Liver (tissue), 9 donors: Measurements from ENCODE around the gene NCSTN. TPM values are rescaled to one million over a fixed set of nuclear protein-coding genes. Genes with fewer than 3 reads are reported as not detected.

ENCODE experiments used
- DNase-seq: peaks from one replicate; pipeline ENCODE4 v3.0.0-alpha.2; 2017; ENCODE audit warnings: low spot score
- H3K27ac ChIP-seq, 2 donors: one replicate each; pipeline ENCODE4 v1.7.0; 2013; ENCODE audit warnings: inconsistent platforms in 2 of 2, low read length in 2 of 2, control low read depth in 1 of 2, low read depth in 1 of 2, mild to moderate bottlenecking in 1 of 2
- H3K27me3 ChIP-seq, 4 donors: one replicate each; pipeline versions ENCODE4 v1.6.1 to v1.7.0; 2013; ENCODE audit warnings: low read length in 3 of 4, inconsistent platforms in 1 of 4, mild to moderate bottlenecking in 1 of 4, moderate library complexity in 1 of 4; ENCODE audit not compliant: control insufficient read depth in 4 of 4, insufficient read depth in 4 of 4
- H3K36me3 ChIP-seq, 4 donors: one replicate each; pipeline versions ENCODE4 v1.6.1 to v1.7.0; 2013; ENCODE audit warnings: low read length in 3 of 4, mild to moderate bottlenecking in 3 of 4, low read depth in 1 of 4, moderate library complexity in 1 of 4; ENCODE audit not compliant: control insufficient read depth in 4 of 4, insufficient read depth in 3 of 4
- H3K4me1 ChIP-seq, 4 donors: one replicate each; pipeline versions ENCODE4 v1.6.1 to v1.7.0; 2013; ENCODE audit warnings: low read length in 3 of 4, mild to moderate bottlenecking in 3 of 4, moderate library complexity in 1 of 4; ENCODE audit not compliant: control insufficient read depth in 4 of 4, insufficient read depth in 4 of 4
- H3K4me3 ChIP-seq, 3 donors: one replicate each; pipeline versions ENCODE4 v1.6.1 to v1.7.0; 2013; ENCODE audit warnings: low read length in 3 of 3, control low read depth in 1 of 3, low read depth in 1 of 3, mild to moderate bottlenecking in 1 of 3
- H3K9ac ChIP-seq, 2 donors: one replicate each; pipeline ENCODE4 v1.7.0; 2013; ENCODE audit warnings: low read length in 2 of 2, mild to moderate bottlenecking in 2 of 2, moderate library complexity in 2 of 2, control low read depth in 1 of 2, low read depth in 1 of 2
- H3K9me3 ChIP-seq, 4 donors: one replicate each; pipeline versions ENCODE4 v1.6.1 to v1.7.0; 2013; ENCODE audit warnings: low read length in 3 of 4; ENCODE audit not compliant: control insufficient read depth in 4 of 4
- ATF3 ChIP-seq: IDR thresholded peaks from 2 replicates; pipeline ENCODE4 v1.6.1; 2016; ENCODE audit warnings: antibody characterized with exemption
- EGR1 ChIP-seq, 2 donors: IDR thresholded peaks; 2 replicates each; pipeline ENCODE4 v1.6.1; 2016 to 2018; ENCODE audit warnings: antibody characterized with exemption in 2 of 2, low read depth in 2 of 2
- FOXA1 ChIP-seq: IDR thresholded peaks from 2 replicates; pipeline ENCODE4 v1.6.1; 2016; ENCODE audit warnings: antibody characterized with exemption
- FOXA2 ChIP-seq: IDR thresholded peaks from 2 replicates; pipeline ENCODE4 v1.6.1; 2016; ENCODE audit warnings: antibody characterized with exemption
- GABPA ChIP-seq, 2 donors: IDR thresholded peaks in 1 of 2; conservative IDR thresholded peaks in 1 of 2; 2 replicates each; pipeline ENCODE4 v1.6.1; 2016; ENCODE audit warnings: antibody characterized with exemption in 2 of 2, mild to moderate bottlenecking in 1 of 2, moderate library complexity in 1 of 2
- HNF4A ChIP-seq, 2 donors: conservative IDR thresholded peaks; 2 replicates each; pipeline ENCODE4 v1.6.1; 2016; ENCODE audit warnings: antibody characterized with exemption in 2 of 2, mild to moderate bottlenecking in 2 of 2
- HNF4G ChIP-seq: IDR thresholded peaks from 2 replicates; pipeline ENCODE4 v1.6.1; 2016; ENCODE audit warnings: antibody characterized with exemption
- JUND ChIP-seq, 2 donors: IDR thresholded peaks; 2 replicates each; pipeline ENCODE4 v1.6.1; 2016; ENCODE audit warnings: antibody characterized with exemption in 2 of 2
- MAX ChIP-seq: IDR thresholded peaks from 2 replicates; pipeline ENCODE4 v1.6.1; 2016; ENCODE audit warnings: antibody characterized with exemption
- NR2F2 ChIP-seq: IDR thresholded peaks from 2 replicates; pipeline ENCODE4 v1.6.1; 2016; ENCODE audit warnings: antibody characterized with exemption
- REST ChIP-seq: IDR thresholded peaks from 2 replicates; pipeline ENCODE4 v1.6.1; 2016; ENCODE audit warnings: antibody characterized with exemption, mild to moderate bottlenecking
- RXRA ChIP-seq, 2 donors: IDR thresholded peaks; 2 replicates each; pipeline ENCODE4 v1.6.1; 2017 to 2018; ENCODE audit warnings: antibody characterized with exemption in 2 of 2, mild to moderate bottlenecking in 1 of 2
- SP1 ChIP-seq: IDR thresholded peaks from 2 replicates; pipeline ENCODE4 v1.6.1; 2018; ENCODE audit warnings: antibody characterized with exemption, mild to moderate bottlenecking
- YY1 ChIP-seq: IDR thresholded peaks from 2 replicates; pipeline ENCODE4 v1.6.1; 2016; ENCODE audit warnings: antibody characterized with exemption, mild to moderate bottlenecking
- ZBTB33 ChIP-seq: IDR thresholded peaks from 2 replicates; pipeline ENCODE4 v1.6.1; 2016; ENCODE audit warnings: antibody characterized with exemption
- WGBS: extraction: QIAGEN DNeasy Blood & Tissue Kit; methylation state at CpG from one replicate; pipeline ENCODE4 v1.1.7; 2013; 5-methylcytosine and 5-hydroxymethylcytosine counted together
- polyA plus RNA-seq, 2 donors: library from polyadenylated mRNA; stranded (reverse) in 1 of 2; unstranded in 1 of 2; fragments of 200-250 nt in 1 of 2; fragments of >200 nt in 1 of 2; fragmentation: Nextera tagmentation in 1 of 2; extraction: Ambion mirVana in 1 of 2; gene quantifications; one replicate each; pipeline versions ENCODE4 v1.2.1 to v1.2.3, GENCODE V29; 2013 to 2015
- total RNA-seq, 2 donors: library from RNA; depleted of rRNA; stranded (reverse); fragments of >200 nt; gene quantifications; one replicate each; pipeline ENCODE4 v1.2.3, GENCODE V29; 2014
- donor health status: healthy.
- donor health status: healthy.
- donor health status: healthy.
- donor health status: healthy.
- donor health status: healthy.

Gene NCSTN
- total and polyA plus RNA-seq, 4 donors, result 32.2 to 44.6 (median 37.5) TPM

GRCh38 chr1:160346958-160347357, 3.8 kb downstream of the NCSTN start:
- 73% methylated on average over 4 of the region's 4 CpGs for WGBS
- H3K27ac ChIP-seq, result peak overlapping the region in 1 of 2 donors; percentile 11

GRCh38 chr1:160351629-160352028, 8.4 kb downstream of the NCSTN start:
- no peak overlapping the region for H3K4me3 ChIP-seq
- TF ChIP-seq SP1 (no peak), GABPA (IDR thresholded peaks at IDR 0.05 in 1 of 2, conservative IDR thresholded peaks at IDR 0.05 in 1 of 2) (no peak), REST (no peak), ZBTB33 (no peak), YY1 (no peak), FOXA2 (no peak), EGR1 (IDR thresholded peaks at IDR 0.05; ENCODE audit: low read depth in 2 of 2) (no peak), RXRA (IDR thresholded peaks at IDR 0.05) (no peak), HNF4G (no peak), JUND (IDR thresholded peaks at IDR 0.05) (no peak)
- WGBS, result 90% methylated on average over 4 of the region's 4 CpGs
- H3K4me1 ChIP-seq, result no peaks in the 10 kb centered on the region
- no peak for DNase-seq
- H3K9ac ChIP-seq, result no peak overlapping the region
- H3K27me3 ChIP-seq, result no peaks in the 10 kb centered on the region
- H3K9me3 ChIP-seq, result no peaks in the 10 kb centered on the region
- H3K36me3 ChIP-seq, result peaks cover 26 to 84% (median 82%) of the 10 kb centered on the region in 4 donors
- H3K27ac ChIP-seq, result no peak overlapping the region

More at GRCh38 chr1:160346958-160347357, 3.8 kb downstream of the NCSTN start:
- H3K4me3 ChIP-seq, result no peak overlapping the region
- H3K4me1 ChIP-seq, result peaks cover 4 to 12% (median 10%) of the 10 kb centered on the region in 4 donors
- no peaks in the 10 kb centered on the region for H3K27me3 ChIP-seq
- no peak for DNase-seq
- TF ChIP-seq HNF4G, result no peak
- TF ChIP-seq FOXA1, result no peak
- TF ChIP-seq FOXA2, result no peak
- no peak for TF ChIP-seq EGR1 (IDR thresholded peaks at IDR 0.05; ENCODE audit: low read depth in 2 of 2)
- no peak for TF ChIP-seq HNF4A (conservative IDR thresholded peaks at IDR 0.05)
- no peak for TF ChIP-seq RXRA (IDR thresholded peaks at IDR 0.05)
- TF ChIP-seq JUND (IDR thresholded peaks at IDR 0.05), result no peak
- TF ChIP-seq MAX, result no peak
- TF ChIP-seq NR2F2, result no peak
- TF ChIP-seq ATF3, result no peak
- no peak for TF ChIP-seq SP1
- no peak for TF ChIP-seq ZBTB33
- H3K36me3 ChIP-seq, result peaks cover 13 to 39% (median 39%) of the 10 kb centered on the region in 4 donors
- H3K9me3 ChIP-seq, result no peaks in the 10 kb centered on the region
- H3K9ac ChIP-seq, result no peak overlapping the region
